Gastroesophageal sphincter (tissue), 4 donors: ENCODE measurements around the gene EPC1. TPM values are rescaled to one million over a fixed set of nuclear protein-coding genes. Genes with fewer than 3 reads are reported as not detected.
"Not testable (repeated sequence)": the region's sequence is repeated elsewhere in the genome, so short reads cannot be mapped to it uniquely, and the experiment has no call there.

Experiments
- ATAC-seq: fragments of 150-250 bp; one replicate; pipeline ENCODE4 v1.9.1; 2016; ENCODE audit warnings: mild to moderate bottlenecking, moderate library complexity
- H3K27ac ChIP-seq, 4 donors: fragments of 200-600 bp; sonication (generic) in 3 of 4; 1 replicate in 3 of 4; 2 replicates in 1 of 4; pipeline ENCODE4 v1.5.1; 2016 to 2019
- H3K27me3 ChIP-seq: fragments of 200-600 bp; sonication (generic); one replicate; pipeline ENCODE4 v1.5.1; 2019
- H3K36me3 ChIP-seq, 2 donors: fragments of 200-600 bp; sonication (generic); one replicate each; pipeline ENCODE4 v1.5.1; 2019; ENCODE audit warnings: control low read depth in 1 of 2
- H3K4me1 ChIP-seq, 3 donors: fragments of 200-600 bp; sonication (generic); 1 replicate in 2 of 3; 2 replicates in 1 of 3; pipeline ENCODE4 v1.5.1; 2016 to 2019; ENCODE audit warnings: control low read depth in 2 of 3
- H3K4me3 ChIP-seq, 2 donors: fragments of 200-600 bp; sonication (generic); one replicate each; pipeline ENCODE4 v1.5.1; 2019; ENCODE audit warnings: mild to moderate bottlenecking in 1 of 2, moderate library complexity in 1 of 2
- H3K9me3 ChIP-seq, 3 donors: fragments of 200-600 bp; sonication (generic); one replicate each; pipeline ENCODE4 v1.5.1; 2017 to 2019; ENCODE audit warnings: control low read depth in 2 of 3
- WGBS, 2 donors: methylation state at CpG; one replicate each; pipeline ENCODE4 v1.1.5; 2018; ENCODE audit warnings: low coverage in 1 of 2; 5-methylcytosine and 5-hydroxymethylcytosine counted together
- small RNA-seq, 4 donors: library from RNA; depleted of rRNA; stranded (forward); fragments of <200 nt; gene quantifications; one replicate each; pipeline ENCODE3, GENCODE V24; 2016
- total RNA-seq, 4 donors: library from RNA; depleted of rRNA; stranded (reverse); fragments of >200 nt; gene quantifications; one replicate each; pipeline ENCODE4 v1.1.0, GENCODE V29; 2016

The EPC1 gene
- total RNA-seq, 4 donors from 2014 or later: 24.1 to 61.3 (median 32.3) TPM

DNA sequence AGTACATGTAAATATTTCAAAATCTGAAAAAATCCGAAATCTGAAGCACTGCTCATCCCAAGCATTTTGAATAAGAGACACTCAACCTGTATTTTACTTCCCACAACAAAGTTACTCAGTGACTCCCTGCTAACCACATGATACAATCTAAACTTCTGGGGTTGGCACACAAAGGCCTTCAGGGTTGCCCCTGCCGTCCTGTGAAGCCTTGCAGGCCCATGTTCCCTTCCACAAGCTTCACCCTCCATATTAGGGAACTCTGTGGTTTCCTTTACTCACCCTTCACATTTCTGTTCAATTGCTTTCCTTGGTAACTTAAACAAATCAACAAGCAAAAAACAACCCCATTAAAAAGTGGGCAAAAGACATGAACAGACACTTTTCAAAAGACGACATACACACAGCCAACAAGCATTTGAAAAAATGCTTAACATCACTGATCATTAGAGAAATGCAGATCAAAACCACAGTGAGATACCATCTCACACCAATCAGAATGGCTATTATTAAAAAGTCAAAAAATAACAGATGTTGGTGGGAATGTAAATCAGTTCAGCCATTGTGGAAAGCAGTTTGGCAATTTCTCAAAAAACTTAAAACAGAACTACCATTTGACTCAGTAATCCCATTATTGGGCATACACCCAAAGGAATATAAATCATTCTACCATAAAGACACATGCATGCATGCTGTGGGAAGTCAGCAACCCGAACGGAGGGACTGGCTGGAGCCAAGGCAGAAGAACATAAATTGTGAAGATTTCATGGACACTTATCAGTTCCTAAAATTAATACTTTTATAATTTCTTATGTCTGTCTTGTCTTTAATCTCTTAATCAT is 128.5 kb downstream of the EPC1 start:
- not testable (repeated sequence) for H3K4me3 ChIP-seq, H3K36me3 ChIP-seq, ATAC-seq, H3K27me3 ChIP-seq, H3K27ac ChIP-seq, H3K4me1 ChIP-seq
- peaks cover 0 to 23% (median 0%) of the 10 kb centered on the region in 3 donors for H3K9me3 ChIP-seq
- 51 to 53% methylated on average over 5 of the region's 5 CpGs for WGBS, 2 donors

Small RNA genes lying within 50 kb of the gene (small RNA-seq; reads per million reads assigned to genes)
- gene RNU6-1244P: 0 reads per million in 4 donors

Other genes starting within 250 kb of the EPC1 start
- 10 to 100 TPM; 20.8 to 67.3 (median 36.0) TPM for gene CCDC7, start 99.0 kb upstream of the EPC1 start, total RNA-seq